ENCODE results near the gene MCRIP1. TPM values are rescaled to one million over a fixed set of nuclear protein-coding genes. Genes with fewer than 3 reads are reported as not detected.

MCRIP1 gene
- total and polyA plus RNA-seq, 2 of the 13 experiments (the other 11 are each of a cell fraction or from before 2014, with no cell fraction given) = 79.7 to 84.9 TPM

GRCh38 chr17:81867170-81867990 lies 34.3 kb upstream of the MCRIP1 start (continued):
- TF ChIP-seq PHF8 (CRISPR knock-in tag; IDR thresholded peaks at IDR 0.05) = no peak
- TF ChIP-seq, protein P1, sequence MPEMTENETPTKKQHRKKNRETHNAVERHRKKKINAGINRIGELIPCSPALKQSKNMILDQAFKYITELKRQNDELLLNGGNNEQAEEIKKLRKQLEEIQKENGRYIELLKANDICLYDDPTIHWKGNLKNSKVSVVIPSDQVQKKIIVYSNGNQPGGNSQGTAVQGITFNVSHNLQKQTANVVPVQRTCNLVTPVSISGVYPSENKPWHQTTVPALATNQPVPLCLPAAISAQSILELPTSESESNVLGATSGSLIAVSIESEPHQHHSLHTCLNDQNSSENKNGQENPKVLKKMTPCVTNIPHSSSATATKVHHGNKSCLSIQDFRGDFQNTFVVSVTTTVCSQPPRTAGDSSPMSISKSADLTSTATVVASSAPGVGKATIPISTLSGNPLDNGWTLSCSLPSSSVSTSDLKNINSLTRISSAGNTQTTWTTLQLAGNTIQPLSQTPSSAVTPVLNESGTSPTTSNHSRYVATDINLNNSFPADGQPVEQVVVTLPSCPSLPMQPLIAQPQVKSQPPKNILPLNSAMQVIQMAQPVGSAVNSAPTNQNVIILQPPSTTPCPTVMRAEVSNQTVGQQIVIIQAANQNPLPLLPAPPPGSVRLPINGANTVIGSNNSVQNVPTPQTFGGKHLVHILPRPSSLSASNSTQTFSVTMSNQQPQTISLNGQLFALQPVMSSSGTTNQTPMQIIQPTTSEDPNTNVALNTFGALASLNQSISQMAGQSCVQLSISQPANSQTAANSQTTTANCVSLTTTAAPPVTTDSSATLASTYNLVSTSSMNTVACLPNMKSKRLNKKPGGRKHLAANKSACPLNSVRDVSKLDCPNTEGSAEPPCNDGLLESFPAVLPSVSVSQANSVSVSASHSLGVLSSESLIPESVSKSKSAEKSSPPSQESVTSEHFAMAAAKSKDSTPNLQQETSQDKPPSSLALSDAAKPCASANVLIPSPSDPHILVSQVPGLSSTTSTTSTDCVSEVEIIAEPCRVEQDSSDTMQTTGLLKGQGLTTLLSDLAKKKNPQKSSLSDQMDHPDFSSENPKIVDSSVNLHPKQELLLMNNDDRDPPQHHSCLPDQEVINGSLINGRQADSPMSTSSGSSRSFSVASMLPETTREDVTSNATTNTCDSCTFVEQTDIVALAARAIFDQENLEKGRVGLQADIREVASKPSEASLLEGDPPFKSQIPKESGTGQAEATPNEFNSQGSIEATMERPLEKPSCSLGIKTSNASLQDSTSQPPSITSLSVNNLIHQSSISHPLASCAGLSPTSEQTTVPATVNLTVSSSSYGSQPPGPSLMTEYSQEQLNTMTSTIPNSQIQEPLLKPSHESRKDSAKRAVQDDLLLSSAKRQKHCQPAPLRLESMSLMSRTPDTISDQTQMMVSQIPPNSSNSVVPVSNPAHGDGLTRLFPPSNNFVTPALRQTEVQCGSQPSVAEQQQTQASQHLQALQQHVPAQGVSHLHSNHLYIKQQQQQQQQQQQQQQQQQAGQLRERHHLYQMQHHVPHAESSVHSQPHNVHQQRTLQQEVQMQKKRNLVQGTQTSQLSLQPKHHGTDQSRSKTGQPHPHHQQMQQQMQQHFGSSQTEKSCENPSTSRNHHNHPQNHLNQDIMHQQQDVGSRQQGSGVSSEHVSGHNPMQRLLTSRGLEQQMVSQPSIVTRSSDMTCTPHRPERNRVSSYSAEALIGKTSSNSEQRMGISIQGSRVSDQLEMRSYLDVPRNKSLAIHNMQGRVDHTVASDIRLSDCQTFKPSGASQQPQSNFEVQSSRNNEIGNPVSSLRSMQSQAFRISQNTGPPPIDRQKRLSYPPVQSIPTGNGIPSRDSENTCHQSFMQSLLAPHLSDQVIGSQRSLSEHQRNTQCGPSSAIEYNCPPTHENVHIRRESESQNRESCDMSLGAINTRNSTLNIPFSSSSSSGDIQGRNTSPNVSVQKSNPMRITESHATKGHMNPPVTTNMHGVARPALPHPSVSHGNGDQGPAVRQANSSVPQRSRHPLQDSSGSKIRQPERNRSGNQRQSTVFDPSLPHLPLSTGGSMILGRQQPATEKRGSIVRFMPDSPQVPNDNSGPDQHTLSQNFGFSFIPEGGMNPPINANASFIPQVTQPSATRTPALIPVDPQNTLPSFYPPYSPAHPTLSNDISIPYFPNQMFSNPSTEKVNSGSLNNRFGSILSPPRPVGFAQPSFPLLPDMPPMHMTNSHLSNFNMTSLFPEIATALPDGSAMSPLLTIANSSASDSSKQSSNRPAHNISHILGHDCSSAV (CRISPR knock-in tag; IDR thresholded peaks at IDR 0.05; ENCODE audit: borderline replicate concordance) = no peak
- TF ChIP-seq NFKB2 (CRISPR knock-in tag; IDR thresholded peaks at IDR 0.05; ENCODE audit: borderline replicate concordance) = peak; percentile 64; the same call in 1 of the 2 replicates
- no peak for TF ChIP-seq KDM6A (CRISPR knock-in tag; IDR thresholded peaks at IDR 0.05; ENCODE audit: low read depth)
- TF ChIP-seq, protein P2, sequence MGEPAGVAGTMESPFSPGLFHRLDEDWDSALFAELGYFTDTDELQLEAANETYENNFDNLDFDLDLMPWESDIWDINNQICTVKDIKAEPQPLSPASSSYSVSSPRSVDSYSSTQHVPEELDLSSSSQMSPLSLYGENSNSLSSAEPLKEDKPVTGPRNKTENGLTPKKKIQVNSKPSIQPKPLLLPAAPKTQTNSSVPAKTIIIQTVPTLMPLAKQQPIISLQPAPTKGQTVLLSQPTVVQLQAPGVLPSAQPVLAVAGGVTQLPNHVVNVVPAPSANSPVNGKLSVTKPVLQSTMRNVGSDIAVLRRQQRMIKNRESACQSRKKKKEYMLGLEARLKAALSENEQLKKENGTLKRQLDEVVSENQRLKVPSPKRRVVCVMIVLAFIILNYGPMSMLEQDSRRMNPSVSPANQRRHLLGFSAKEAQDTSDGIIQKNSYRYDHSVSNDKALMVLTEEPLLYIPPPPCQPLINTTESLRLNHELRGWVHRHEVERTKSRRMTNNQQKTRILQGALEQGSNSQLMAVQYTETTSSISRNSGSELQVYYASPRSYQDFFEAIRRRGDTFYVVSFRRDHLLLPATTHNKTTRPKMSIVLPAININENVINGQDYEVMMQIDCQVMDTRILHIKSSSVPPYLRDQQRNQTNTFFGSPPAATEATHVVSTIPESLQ (CRISPR knock-in tag; conservative IDR thresholded peaks at IDR 0.05) = no peak; the same call in 1 of the 2 replicates
- peak; percentile 69 for TF ChIP-seq ZSCAN29 (CRISPR knock-in tag; conservative IDR thresholded peaks at IDR 0.05)
- TF ChIP-seq, protein P3, sequence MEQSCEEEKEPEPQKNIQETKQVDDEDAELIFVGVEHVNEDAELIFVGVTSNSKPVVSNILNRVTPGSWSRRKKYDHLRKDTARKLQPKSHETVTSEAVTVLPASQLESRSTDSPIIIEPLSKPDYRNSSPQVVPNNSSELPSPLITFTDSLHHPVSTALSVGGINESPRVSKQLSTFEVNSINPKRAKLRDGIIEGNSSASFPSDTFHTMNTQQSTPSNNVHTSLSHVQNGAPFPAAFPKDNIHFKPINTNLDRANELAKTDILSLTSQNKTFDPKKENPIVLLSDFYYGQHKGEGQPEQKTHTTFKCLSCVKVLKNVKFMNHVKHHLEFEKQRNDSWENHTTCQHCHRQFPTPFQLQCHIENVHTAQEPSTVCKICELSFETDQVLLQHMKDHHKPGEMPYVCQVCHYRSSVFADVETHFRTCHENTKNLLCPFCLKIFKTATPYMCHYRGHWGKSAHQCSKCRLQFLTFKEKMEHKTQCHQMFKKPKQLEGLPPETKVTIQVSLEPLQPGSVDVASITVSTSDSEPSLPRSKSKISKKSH (CRISPR knock-in tag; IDR thresholded peaks at IDR 0.05; ENCODE audit: borderline replicate concordance) = no peak; the same call in 1 of the 2 replicates
- peak; percentile 28; the same call in 1 of the 2 replicates for TF ChIP-seq ZNF563 (CRISPR knock-in tag; IDR thresholded peaks at IDR 0.05)
- TF ChIP-seq UBTF (CRISPR knock-in tag; IDR thresholded peaks at IDR 0.05) = peak; percentile 37; the same call in 1 of the 2 replicates
- no peak for TF ChIP-seq ATF1 (CRISPR knock-in tag; IDR thresholded peaks at IDR 0.05)
- TF ChIP-seq ZNF737 (CRISPR knock-in tag; IDR thresholded peaks at IDR 0.05; ENCODE audit: borderline replicate concordance) = no peak
- TF ChIP-seq HCFC1 (IDR thresholded peaks at IDR 0.05; ENCODE audit: low read depth, low read length) = no peak
- TF ChIP-seq KAT2B (IDR thresholded peaks at IDR 0.05; ENCODE audit: borderline replicate concordance, low read depth, low read length) = no peak
